22Rv1 (cell line): ENCODE results near the gene TMEM126A.
"Not testable (repeated sequence)": the region's sequence is repeated elsewhere in the genome, so short reads cannot be mapped to it uniquely, and the experiment has no call there.

Experiments used
- H3K27ac ChIP-seq: fragments of 450-650 bp; 2 replicates; pipeline ENCODE4 v1.5.1; 2017
- CTCF ChIP-seq: fragments of 450-650 bp; IDR thresholded peaks from 2 replicates; pipeline ENCODE4 v1.5.1; 2017; ENCODE audit warnings: mild to moderate bottlenecking
- ZFX ChIP-seq: fragments of 450-650 bp; IDR thresholded peaks from 2 replicates; pipeline ENCODE4 v1.6.1; 2017; ENCODE audit warnings: antibody characterized with exemption, borderline replicate concordance

TMEM126A gene

GRCh38 chr11:85647078-85647477, 689 bp upstream of the TMEM126A start:
- TF ChIP-seq CTCF (no peak), ZFX (no peak)
- peak overlapping the region; percentile 88 for H3K27ac ChIP-seq

- TF ChIP-seq CTCF (no peak), ZFX (no peak)
- H3K27ac ChIP-seq: no peak overlapping the region
Measured at GRCh38 chr11:85651118-85651517, 3.4 kb downstream of the TMEM126A start.

GRCh38 chr11:85652786-85653447, 5.2 kb downstream of the TMEM126A start:
- TF ChIP-seq CTCF (no peak), ZFX (no peak)
- peak overlapping the region; percentile 11; the same call in 1 of the 2 replicates for H3K27ac ChIP-seq

- H3K27ac ChIP-seq: not testable (repeated sequence)
Measured at GRCh38 chr11:85654343-85654742, 6.6 kb downstream of the TMEM126A start.

GRCh38 chr11:85656777-85657176, 9.0 kb downstream of the TMEM126A start:
- TF ChIP-seq ZFX (no peak), CTCF (no peak)

GRCh38 chr11:85658180-85658579, 10.4 kb downstream of the TMEM126A start:
- H3K27ac ChIP-seq: no peak overlapping the region
- TF ChIP-seq ZFX (no peak), CTCF (no peak)

More at GRCh38 chr11:85656777-85657176, 9.0 kb downstream of the TMEM126A start:
- no peak overlapping the region for H3K27ac ChIP-seq

- TF ChIP-seq CTCF (no peak), ZFX (no peak)
- H3K27ac ChIP-seq: no peak overlapping the region; the same call in 1 of the 2 replicates
Measured at GRCh38 chr11:85661972-85662664, 14.4 kb downstream of the TMEM126A start.
